ENCODE results near the gene CGAS.
A peak's percentile ranks its signal among the peaks of the same experiment; 100 is the strongest.
"Not testable (repeated sequence)": the region's sequence is repeated elsewhere in the genome, so short reads cannot be mapped to it uniquely, and the experiment has no call there.

Gene CGAS

GRCh38 chr6:73400656-73401055 lies 51.4 kb downstream of the CGAS start:
- no peak for DNase-seq
- intact Hi-C loops (cut with DNase I) = no loop called here

DNA sequence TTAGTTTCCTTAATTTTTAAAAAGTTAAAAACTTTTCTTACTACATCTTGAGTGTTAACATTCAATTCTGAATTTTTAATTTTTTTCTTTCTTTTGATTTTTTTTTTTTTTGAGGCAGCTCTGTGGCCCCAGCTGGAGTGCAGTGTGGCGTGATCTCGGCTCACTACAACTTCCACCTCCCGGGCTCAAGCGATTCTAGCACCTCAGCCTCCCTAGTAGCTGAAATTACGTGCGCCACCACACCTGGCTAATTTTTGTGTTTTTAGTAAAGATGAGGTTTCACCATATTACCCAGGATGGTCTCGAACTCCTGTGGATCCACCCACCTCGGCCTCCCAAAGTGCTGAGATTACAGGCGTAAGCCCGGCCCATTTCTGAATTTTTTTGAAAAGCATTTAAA lies 56.2 kb downstream of the CGAS start:
- no peak for DNase-seq

DNA sequence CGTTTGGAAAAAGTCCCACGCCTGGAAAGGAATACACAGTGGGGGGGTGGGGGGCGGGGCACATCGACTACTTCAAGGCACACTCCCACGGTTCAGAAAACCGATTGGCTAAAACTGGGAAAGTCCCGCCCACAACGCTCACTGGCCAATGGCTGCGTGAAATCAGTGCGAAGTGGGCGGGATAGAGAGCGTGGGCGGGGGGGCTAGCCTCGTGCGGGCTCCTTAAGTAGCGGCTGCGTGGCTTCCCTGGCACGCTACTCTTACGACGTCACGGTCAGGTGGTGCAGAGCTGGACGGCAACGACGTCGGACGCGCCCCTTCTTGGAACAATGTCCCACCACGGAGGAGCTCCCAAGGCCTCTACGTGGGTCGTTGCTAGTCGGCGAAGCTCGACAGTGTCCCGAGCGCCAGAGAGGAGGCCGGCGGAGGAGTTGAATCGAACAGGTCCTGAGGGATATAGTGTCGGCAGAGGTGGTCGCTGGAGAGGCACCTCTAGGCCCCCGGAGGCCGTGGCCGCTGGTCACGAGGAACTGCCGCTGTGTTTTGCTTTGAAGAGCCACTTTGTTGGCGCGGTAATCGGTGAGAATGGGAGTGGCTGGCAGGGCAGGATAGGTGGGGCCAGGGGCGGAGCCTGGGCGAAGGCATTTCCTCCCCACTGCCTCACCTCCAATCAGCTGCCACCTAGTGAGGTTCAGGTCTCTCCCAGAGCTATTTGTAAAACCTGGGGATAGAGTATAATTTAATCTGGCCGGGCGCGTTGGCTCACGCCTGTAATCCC lies 57.3 kb downstream of the CGAS start, which contains the start of gene DDX43:
TSS of gene DDX43 (plus strand) at position 252 of the 778 bp plus-strand sequence. CDS start at position 330, 78 bp downstream.
- peak in 1 of 10 donors; percentile 14 for DNase-seq
- intact Hi-C loops (cut with DNase I) = no loop called here

More for the DNA sequence above, 56.2 kb downstream of the CGAS start:
- intact Hi-C loops (cut with DNase I) = no loop called here

GRCh38 chr6:73393278-73393677 lies 58.8 kb downstream of the CGAS start:
- intact Hi-C loops (cut with DNase I) = no loop called here
- DNase-seq = no peak

GRCh38 chr6:73392188-73392587 lies 59.9 kb downstream of the CGAS start:
- intact Hi-C loops (cut with DNase I); DNase-seq: not testable (repeated sequence)

GRCh38 chr6:73391675-73392074 lies 60.4 kb downstream of the CGAS start:
- intact Hi-C loops (cut with DNase I) = no loop called here
- no peak for DNase-seq

DNA sequence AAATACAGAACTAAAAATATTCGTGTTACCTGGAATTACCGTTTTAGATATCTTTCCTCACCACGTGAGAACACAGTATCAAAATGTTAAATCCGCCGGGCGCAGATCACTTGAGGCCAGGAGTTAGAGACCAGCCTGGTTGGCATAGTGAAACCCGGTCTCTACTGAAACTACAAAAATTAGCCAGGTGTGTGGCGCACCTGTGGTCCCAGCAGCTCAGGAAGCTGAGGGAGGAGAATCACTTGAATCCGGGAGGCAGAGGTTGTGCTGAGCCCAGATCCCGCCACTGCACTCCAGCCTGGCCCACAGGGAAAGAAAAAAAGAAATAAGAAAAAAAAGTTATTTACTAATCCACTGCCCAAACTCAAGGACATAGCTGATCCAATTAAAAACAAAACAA lies 62.2 kb downstream of the CGAS start:
- intact Hi-C loops (cut with DNase I) = no loop called here
- no peak for DNase-seq

GRCh38 chr6:73388800-73389512 lies 63.1 kb downstream of the CGAS start:
- intact Hi-C loops (cut with DNase I) = no loop called here
- DNase-seq = peak in 8 of 10 donors; percentile 36 to 91 (median 48)

DNA sequence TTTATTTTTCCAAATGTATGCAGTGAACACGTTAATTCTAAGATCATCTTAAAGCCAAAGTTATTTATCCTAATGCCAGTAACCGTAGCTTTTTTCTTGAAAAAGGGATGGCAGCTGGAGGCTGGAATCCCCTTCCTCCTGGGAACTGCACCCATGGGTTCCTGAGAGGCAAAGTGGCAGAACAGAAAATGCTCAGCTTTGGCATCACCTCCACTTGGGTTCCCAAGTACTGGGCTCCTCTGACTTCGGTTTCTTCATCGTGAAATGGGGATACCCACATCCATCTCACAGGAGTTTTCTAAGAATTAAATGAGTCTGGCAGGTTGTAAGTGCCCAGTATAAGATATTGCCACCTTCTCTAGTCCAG lies 63.7 kb downstream of the CGAS start:
- intact Hi-C loops (cut with DNase I) = no loop called here
- no peak for DNase-seq

DNA sequence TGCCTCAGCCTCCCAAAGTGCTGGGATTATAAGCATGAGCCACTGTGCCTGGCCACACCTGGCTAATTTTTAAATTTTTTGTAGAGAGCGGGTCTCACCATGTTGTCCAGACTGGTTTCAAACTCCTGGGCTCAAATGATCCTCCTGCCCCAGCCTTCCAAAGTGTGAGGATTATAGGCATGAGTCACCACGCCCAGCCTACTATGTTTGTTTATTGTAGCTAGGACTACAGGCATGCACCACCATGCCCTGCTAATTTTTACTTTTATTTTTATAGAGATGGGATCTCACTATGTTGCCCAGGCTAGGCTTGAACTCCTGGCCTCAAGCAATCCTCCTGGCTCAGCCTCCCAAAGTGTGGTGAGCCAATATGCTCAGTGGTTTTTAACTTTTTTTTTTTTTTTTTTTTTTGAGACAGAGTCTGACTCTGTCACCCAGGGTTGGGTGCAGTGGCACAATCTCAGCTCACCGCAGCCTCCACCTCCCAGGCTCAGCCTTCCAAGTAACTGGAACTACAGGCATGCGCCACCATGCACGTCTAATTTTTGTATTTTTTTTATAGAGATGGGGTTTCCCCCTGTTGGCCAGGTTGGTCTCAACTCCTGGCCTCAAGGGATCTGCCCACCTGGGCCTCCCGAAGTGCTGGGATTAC lies 69.5 kb downstream of the CGAS start:
- intact Hi-C loops (cut with DNase I) = no loop called here

DNA sequence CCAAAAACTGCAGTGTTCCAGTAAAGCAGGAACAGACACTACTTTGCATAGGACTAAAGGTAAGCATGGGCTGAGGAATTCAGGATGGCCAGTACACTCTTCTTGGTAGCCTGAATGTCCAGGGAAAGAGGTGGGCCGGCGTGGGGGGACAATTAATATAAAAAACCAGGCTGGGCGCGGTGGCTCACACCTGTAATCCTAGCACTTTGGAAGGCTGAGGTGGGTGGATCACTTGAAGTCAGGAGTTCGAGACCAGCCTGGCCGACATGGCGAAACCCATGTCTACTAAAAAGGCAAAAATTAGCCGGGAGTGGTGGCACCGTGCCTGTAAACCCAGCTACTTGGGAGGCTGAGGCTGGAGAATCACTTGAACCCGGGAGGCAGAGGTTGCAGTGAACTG lies 70.6 kb downstream of the CGAS start:
- DNase-seq; intact Hi-C loops (cut with DNase I): not testable (repeated sequence)

More for the DNA sequence above, 69.5 kb downstream of the CGAS start:
- DNase-seq = no peak

DNA sequence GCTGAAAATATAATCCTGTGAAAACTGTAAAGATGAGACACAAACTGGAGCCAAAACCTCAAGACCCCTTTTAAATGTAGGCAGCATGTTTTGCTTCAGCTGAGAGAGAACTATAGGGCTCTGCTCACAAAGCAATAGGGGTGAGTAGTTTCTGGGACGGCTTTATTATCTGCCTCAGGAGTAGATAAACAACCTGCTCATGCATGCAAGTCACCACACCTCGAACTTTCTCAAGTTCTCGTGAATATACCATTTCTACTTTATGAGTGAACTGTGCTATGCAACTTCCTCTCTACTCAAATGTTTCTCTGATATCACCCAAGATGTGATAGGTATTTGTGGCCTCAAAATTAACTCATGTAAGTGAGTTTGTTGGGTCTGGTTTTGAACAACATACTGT lies 74.9 kb downstream of the CGAS start:
- DNase-seq = no peak
- intact Hi-C loops (cut with DNase I) = no loop called here

DNA sequence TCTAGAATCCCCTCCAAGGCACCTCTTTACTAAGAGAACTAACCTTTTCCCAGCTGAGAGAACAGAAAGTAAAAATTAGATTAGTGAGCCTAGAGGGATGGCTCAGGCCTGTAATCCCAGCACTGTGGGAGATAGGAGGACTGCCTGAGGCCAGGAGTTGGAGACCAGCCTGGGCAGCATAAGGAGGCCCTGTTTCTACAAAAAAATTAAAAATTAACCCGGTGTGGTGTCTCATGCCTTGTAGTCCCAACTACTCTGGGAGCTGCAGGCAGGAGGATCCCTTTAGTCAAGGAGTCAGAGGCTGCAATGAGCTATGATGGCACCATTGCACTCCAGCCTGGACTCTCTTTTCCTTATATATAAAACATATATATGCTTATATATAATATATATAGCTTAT lies 76.9 kb downstream of the CGAS start:
- intact Hi-C loops (cut with DNase I) = no loop called here
- no peak for DNase-seq
